Activated CD4-positive, CD25-positive, alpha-beta regulatory T cell treated with anti-CD3 and anti-CD28 coated beads, Interleukin-2, amount 50 U/mL, for 24 hours (primary cell): ENCODE measurements around the gene CDH15.

Experiments used
- ATAC-seq, 2 donors: fragments of 150-1000 bp; cut with Tn5 transposase; one replicate each; pipeline ENCODE4 v1.10.0; 2021; ENCODE audit warnings: mild to moderate bottlenecking in 1 of 2, moderate library complexity in 1 of 2

Gene CDH15

DNA sequence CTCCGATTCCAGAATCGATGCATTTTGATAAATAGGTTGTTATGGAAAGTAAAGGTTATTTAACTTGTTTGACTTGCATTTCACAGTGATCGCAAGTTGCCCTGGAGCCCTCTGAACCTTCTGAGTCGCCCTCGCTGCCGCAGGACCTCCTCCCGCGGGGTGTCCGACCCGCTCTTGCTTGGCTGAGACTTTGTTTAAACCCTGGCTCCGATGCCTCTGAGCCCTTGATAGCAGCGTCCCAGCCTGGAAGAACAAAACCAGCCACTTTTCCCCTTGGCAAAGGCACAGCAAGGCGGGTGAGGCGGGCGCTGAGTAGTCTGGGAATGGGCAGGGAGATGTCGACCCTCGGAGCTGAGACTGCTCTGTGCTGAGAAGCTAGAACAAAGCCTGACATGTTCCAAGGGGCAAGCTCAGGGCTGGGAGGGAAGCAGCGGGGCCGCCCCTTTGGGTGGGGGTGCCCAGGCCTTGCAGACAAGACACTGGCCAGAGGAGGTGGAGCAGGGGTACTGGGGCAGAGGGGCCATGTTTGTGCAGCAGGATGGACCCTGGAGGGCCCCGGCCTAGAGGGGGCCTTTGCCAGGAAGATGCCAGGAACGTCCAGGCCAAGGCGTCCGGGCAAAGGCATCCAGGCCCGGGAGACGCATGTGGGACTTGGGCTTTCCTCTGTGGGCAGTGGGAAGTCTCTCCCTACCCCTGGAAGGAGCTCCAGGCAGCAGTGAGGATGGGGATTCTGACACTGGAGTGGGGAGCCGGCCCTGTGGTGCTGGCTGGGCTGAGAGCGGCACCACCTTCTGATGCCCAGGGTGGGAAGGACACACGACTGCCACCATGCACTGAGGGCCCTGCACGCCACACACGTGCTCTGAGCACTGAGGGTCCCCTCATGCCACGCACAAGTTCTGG lies 30.3 kb upstream of the CDH15 start:
- no peak for ATAC-seq

- no peak for ATAC-seq
These were observed 29.7 kb upstream of the CDH15 start for GRCh38 chr16:89141884-89142267.

GRCh38 chr16:89142474-89143195 lies 28.9 kb upstream of the CDH15 start:
- no peak for ATAC-seq

DNA sequence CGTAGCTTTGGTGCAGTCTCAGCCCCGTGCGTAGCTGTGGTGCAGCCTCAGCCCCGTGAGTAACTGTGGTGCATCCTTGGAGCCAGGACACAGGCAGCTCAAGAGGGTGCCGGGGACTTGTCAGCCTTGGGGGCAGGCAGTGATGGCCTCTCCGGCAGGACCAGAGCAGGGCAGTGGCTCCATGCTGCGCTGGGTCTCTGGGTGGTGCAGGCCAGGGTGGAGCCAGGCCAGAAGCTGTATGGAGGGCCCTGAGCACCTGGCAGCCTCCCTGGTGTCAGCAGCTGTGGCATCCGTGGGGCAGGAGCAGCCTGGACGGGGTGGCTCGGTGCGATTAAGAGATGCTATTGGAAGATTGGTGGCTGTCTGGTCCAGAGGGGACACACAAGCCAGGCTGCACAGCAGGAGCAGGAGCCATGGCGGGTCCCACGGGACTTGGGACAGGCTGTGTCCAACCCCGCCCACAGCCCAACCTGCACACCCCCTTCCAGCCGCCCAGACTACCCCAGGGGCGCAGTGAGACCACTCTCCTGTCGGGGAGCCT lies 28.3 kb upstream of the CDH15 start:
- ATAC-seq: no peak

- no peak for ATAC-seq
These were observed 27.5 kb upstream of the CDH15 start for GRCh38 chr16:89143911-89144675.

GRCh38 chr16:89144681-89145080 lies 26.9 kb upstream of the CDH15 start:
- no peak for ATAC-seq

DNA sequence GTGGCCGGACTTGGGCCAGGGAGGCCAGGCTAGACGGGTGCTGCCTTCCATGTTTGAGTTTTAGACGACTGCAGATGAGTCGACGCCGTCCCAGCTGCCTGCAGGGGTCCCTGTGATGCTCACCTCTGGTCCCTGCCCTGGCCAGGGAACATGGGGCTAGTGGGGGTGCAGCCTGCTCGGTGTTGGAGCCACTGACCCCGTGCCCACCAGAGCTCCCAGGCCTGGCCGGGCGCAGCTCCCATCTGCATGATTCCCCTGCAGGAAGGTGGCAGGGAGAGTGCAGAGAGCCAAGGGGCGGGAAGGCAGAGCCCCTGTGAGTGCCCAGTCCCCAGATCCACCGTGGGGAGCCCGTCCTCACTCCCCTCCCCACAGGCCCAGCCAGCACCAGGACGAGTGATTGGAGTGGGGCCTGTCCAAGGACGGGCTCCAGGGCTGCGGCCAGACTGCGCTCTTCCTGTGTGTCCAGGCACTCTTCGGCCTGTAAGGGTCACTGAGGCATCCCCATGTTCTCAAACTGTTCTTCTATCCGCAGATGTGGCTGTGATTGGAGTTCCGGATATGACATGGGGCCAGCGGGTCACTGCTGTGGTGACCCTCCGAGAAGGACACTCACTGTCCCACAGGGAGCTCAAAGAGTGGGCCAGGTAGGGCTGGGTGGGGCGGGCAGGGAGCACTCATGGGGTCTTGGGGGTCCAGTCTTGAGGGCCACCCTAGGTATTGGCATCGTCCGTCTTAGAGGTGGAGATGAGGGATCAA lies 26.0 kb upstream of the CDH15 start:
- ATAC-seq: no peak

GRCh38 chr16:89146211-89147005 lies 25.1 kb upstream of the CDH15 start:
- ATAC-seq: no peak

GRCh38 chr16:89147085-89147817 lies 24.3 kb upstream of the CDH15 start:
- ATAC-seq: no peak

DNA sequence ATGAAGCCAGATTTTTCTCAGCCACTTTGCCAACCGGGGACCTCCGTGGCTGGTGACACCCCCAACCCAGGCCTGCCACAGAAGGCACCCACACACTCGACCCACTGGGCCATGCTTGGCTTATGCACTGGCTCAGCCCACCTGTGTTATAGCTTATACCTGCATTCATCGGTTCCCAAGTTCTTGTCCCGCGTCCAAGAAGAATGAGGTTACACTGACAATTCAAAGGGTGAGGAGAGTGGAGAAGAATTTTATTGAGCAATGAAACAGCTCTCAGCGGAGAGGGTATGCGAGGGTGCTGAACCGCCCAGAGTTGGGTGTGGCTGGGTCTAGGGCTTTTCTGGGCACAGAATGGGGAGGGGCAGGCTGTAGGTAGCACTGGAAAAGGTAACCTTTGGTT lies 22.2 kb upstream of the CDH15 start:
- no peak for ATAC-seq

- no peak for ATAC-seq
These were observed 21.3 kb upstream of the CDH15 start for GRCh38 chr16:89150090-89150835.

GRCh38 chr16:89150981-89151380 lies 20.6 kb upstream of the CDH15 start:
- ATAC-seq: no peak

- ATAC-seq: no peak
These were observed 18.5 kb upstream of the CDH15 start for GRCh38 chr16:89152831-89153700.

GRCh38 chr16:89153848-89154271 lies 17.7 kb upstream of the CDH15 start:
- no peak for ATAC-seq

DNA sequence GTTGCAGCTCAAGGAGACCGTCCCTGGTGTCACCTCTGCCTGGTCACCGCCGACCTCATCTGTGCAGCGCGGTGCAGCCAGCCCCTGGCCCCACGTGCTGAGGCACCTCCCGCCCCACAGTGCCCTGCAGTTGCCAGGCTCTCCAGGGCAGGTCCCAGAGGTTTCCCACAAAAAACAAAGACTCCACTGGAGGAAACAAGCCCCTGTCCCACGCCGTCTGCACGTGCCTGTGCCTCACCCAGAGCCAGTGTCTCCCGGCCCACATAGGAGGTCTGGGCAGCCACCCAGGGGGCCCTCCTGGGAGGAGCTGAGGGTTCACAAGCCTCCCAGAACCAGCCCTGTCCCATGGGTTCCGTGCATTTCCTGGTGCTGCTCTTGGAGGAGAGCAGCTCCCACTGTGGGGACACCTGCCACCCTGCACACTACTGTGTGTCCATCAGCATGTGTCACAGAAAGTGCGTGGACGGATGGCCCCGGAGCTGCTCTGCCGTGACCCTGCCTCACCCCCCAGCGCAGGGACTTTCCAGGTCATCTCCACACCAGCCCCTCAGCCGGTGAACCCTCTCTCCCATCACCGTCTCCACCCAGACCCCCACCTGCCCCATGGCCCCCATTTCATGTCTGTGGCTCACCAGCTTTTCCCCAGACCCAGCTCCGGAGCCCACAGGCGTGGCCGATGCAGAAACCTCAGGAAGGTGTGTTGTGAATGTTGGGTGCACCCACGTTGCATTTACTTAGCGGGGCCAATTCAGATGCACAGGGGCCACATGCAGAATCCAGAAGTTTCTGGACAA lies 17.0 kb upstream of the CDH15 start:
- ATAC-seq: no peak

DNA sequence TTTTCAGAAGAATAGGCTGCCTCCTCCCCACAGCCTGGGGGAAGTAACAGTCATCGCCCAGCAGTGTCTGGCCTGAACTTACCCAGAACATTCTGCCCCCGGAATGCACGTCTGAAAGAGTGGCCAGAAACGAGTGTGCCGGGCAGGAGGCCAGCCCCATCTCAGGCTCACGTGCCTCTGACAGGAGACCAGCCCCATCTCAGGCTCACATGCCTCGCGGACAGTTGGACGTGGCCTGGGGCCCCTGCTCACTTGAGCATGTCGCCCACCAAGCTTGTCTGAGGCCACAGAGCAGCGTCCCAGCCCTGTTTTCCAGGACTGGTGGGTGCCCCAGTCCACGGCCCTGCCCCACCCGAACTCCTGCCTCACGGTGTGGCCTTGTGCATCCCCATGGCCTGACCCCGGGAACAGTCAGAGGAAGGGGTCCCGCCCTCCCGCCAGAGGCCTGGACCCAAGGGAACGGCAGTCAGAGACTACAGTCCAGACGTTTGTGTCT lies 16.3 kb upstream of the CDH15 start:
- no peak for ATAC-seq

DNA sequence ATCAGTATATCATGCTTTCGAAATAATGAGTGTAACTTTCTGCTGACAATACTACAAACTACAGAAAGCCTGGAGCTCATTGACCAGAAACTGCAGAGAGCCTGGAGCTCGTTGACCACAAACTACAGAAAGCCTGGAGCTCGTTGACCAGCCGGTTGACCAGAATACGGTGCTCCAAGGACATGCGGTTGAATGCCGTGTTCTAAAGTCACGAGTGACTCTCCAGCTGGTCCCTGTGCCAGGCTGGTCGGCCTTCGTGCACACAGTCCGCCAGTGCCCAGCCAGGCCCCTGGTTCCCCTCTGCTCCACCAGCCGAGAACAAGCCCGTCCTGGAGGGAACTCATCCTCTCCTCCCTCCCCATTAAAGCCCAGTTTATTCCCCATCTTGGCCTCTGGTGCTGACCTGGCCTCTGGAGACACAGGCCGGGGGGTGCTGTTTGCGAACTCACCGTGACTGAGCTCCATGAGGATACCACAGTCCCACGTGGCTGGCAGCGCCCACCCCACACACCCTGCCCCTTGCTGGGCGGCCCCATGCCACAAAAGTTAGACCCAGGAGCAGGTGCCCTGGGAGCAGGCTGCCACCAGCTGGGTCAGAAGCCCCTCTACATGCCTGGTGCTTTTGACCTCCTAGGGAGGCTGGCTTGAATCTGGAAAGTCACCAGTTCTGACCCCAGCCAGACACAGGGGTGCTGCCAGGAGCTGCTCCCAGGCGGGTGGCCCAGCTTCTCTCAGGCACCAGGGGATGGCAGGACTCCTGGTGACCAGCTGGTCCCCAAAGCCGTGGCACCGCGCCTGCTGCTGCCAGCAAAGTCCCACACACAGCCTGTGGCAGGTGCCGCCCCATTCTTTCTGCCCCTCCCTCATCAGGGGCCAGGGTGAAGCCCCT lies 15.5 kb upstream of the CDH15 start:
- no peak for ATAC-seq
